DMS53 (cell line): ENCODE results near the gene C3orf52.

Experiments used
- DNase-seq: peaks from one replicate; lab custom pipeline; 2025; lab: John Stamatoyannopoulos, UW

The C3orf52 gene

DNA sequence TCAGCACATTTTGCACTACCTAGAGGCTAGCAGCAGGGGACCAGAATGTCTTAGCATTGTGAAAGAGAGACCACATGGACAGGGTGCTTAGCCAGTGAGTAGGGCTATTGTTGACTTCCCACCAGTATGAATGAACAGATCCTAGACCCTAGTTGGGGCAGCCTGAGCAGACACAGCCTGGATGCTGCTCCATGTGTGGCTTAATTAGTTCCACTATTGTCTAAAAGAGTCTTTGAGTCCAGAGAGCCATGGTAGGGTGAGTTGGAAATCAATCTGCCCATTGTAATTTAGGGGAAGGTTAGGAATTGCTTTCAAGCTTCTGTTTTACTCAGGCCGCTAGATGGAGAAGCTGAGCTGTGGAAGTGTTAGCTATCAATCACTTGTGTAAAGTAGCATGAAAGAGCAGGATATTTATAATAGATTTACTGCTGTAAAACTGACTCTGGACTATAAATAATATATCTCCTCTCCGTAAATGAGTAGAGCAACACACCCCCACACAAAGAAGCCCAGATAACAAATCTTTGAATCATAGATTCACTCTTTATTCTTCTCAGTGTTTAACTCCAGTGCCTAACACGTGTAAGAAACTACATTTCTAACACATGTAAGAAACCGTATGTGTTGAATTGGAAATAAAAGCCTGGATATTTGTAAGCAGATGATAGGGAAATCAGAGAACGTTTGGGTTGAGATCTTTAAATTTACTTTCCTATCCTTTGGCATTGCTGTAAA, 50.9 kb downstream of the C3orf52 start:
- DNase-seq = peak; percentile 65

DNA sequence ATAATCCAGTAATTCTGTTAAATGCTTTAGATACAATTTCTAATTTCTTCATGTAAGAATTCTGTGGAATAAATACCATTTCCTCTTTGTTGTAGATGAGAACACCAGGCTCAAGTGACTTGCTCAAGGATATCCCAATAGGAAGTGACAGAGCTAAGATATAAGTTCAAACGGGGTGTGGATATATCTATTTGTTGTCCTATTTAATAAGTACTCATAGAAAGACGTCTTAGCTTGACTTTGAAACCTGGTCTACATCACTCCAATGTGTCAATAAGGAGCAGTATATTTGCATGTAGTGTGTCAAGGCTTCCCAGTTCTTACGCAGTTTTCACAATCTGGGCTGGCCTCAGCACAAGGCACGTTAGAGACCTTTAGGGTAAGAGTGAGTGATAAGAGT, 51.6 kb downstream of the C3orf52 start:
- DNase-seq = no peak

DNA sequence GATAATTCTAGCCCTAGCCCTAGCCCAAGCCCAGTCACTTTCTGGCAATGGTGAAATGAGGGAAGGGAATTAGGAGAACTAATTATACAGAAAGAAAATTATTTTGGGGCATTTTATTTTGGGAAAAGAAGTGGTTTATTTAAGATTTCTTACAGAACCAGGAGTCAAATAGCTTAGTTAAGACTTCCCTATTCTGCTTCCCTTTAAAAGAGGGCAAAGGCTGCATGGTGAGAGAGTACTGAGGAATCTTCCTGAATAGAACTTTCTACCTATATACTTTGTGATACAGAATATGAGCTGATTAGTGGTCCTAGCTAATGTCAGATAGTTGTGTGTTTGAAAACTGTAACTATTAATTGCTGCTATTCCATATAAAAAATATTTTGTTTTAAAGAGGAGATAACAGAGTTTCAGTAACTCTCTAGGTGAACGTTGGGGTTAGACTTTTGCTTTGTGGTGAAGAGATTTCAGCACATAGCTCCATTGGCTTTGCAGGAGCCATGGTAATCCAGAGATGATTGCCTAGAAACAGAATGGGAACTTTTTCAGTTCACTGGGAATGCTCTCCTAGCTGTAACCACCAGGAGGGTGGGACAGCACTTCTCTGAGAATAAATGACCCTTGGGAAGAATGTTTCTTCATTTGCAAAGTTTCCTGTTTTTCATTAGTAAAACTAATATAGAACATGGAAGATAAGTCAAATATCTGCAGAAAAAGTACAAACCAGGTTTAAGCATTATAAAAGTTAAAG, 52.2 kb downstream of the C3orf52 start:
- no peak for DNase-seq

DNA sequence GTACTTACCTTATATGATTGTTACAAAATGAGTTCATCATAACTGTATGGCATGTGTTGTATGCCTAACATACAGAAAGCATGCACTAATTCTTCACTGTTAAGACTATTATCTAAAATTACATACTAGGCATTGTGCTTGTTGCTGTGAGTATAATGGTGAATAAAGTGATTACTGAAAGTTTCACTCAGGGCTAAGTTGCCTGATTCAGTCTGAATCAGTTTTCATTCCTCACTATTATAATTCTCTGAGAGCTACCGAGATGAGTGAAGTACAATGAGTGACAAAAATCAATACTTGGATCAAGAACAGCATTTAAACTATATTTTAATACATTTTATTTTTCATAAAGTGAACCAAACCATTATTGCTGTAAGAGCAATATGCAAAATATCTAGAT, 54.4 kb downstream of the C3orf52 start:
- no peak for DNase-seq

DNA sequence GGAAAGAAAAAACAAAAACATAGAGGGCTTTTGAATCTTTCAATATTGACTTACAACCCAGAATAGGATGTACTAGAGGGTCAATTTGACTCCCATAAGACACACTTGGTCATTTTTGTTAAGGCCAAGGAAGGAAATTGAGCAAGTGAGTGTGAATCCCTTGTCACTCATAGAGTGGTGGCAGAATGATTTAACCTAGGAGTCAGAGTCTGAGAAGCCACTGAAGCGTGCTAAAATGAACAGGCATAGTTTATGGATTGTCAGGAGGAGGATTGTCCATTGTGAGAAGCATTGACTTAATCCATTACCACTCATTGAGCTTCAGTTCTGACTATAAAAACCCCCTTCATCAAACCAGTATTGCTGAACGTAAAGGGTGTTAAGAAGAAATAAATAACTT, 55.1 kb downstream of the C3orf52 start:
- no peak for DNase-seq

DNA sequence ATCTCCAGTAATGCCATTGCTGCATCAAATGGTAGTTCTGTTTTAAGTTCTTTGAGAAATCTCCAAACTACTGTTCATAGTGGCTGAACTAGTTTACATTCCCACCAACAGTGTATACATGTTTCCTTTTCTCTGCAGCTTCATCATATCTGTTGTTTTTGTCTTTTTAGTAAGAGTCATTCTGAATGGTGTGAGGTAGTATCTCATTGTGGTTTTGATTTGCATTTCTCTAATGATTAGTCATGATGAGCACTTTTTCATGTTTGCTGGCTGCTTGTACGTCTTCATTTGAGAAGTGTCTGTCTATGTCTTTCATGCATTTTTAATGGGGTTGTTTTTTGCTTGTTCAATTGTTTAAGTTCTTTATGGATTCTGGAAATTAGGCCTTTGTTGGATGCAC, 57.1 kb downstream of the C3orf52 start:
- DNase-seq = no peak

DNA sequence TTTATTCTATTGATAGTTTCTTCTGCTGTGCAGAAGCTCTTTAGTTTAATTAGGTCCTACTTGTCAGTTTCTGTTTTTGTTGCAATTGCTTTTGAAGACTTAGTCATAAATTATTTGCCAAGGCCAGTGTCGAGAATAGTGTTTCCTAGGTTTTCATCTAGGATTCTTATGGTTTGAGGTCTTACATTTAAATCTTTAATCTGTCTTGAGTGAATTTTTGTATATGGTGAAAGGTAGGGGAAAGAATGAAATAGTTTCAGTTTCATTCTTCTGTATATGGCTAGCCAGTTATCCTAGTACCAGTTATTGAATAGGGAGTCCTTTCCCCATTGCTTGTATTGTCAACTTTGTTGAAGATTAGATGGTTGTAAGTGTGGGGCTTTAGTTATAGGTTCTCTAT, 57.5 kb downstream of the C3orf52 start:
- no peak for DNase-seq

DNA sequence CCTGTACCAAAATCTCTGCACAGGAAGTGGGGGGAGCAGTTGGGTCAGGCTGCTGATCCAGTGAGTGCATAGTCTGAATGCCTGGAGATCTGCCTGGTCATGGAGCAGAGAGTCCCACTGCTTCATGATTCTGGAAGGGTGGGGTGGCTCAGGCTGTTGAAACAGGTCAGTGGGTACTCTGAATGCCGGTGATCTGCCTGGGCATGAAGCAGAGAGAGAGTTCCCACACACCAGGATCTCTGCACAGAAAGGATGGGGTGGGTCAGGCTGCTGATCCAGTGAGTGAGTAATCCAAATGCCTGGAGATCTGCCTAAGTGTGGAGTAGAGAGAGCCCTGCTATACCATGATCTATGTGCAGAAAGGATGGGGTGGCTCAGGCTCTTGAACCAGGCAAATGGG, 62.9 kb downstream of the C3orf52 start:
- no peak for DNase-seq

DNA sequence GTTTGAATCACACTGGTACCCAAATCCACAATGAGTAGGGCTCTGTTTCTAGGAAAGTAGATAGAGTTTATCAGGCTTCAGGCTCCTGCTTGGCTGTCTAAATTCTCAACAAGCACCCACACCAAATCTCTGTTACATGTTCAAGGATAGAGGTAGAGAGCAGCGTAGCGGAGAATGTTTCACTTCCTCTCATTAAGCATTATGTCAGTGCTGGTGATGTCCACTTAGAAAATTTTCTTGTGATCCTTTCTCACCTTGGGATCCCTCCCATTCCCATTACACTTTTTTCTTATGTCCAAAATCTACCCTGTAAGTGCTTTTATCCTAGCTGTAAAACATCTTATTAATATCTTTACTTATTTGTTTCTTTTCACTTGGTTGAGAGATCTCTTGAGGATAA, 81.6 kb downstream of the C3orf52 start:
- DNase-seq = no peak
